HCT116 (cell line): ENCODE measurements around the gene SLC30A3. TPM values are rescaled to one million over a fixed set of nuclear protein-coding genes. Genes with fewer than 3 reads are reported as not detected.

ENCODE experiments used
- ATAC-seq: fragments of 200-7000 bp; cut with Tn5 transposase; 2 replicates; pipeline ENCODE4 v1.9.1; 2020; ENCODE audit warnings: mild to moderate bottlenecking, moderate library complexity
- BruUV-seq: library from RNA; stranded (reverse); fragments of 400-500 nt; replicated peaks from 2 replicates; lab custom pipeline; 2021; lab: Mats Ljungman, UMichigan
- CTCF ChIA-PET: fragments of 300-600 bp; sonication (Branson Sonifier 250); formaldehyde crosslinking; loops from one replicate; lab custom pipeline; 2021; ENCODE audit warnings: antibody characterized with exemption; lab: Charles Lee
- POLR2A ChIA-PET: fragments of 300-600, 350-600 bp; sonication (Branson Sonifier 250); formaldehyde crosslinking; loops from one replicate; lab custom pipeline; 2021; ENCODE audit warnings: antibody characterized with exemption; lab: Charles Lee
- RAD21 ChIA-PET, 2 experiments: fragments of 300-600 bp; sonication (Branson Sonifier 250); formaldehyde crosslinking; loops; one replicate each; lab custom pipeline; 2023; ENCODE audit warnings: low total read pairs in 2 of 2; ENCODE audit not compliant: uncharacterized antibody in 2 of 2, unreplicated experiment in 2 of 2, low non-redundant PET in 1 of 2; lab: Charles Lee
- DNase-seq: peaks from one replicate; pipeline ENCODE4 v3.0.0-alpha.2; 2010; ENCODE audit warnings: low read depth, low spot score
- H2AFZ ChIP-seq: fragments of 200-600 bp; shearing (Covaris generic), sonication (generic); 2 replicates; pipeline ENCODE4 v1.6.1; 2017; ENCODE audit warnings: low read depth, mixed run types, mixed read lengths, antibody characterized with exemption, low read length; ENCODE audit not compliant: poor library complexity, severe bottlenecking
- H3K27ac ChIP-seq: 2 replicates; pipeline ENCODE4 v1.5.1; 2012; ENCODE audit warnings: low read depth, low read length
- H3K27me3 ChIP-seq: fragments of 200-600 bp; sonication (generic); 2 replicates; pipeline ENCODE4 v1.6.1; 2016; ENCODE audit warnings: mixed run types, low read length, mixed read lengths; ENCODE audit not compliant: insufficient read depth
- H3K36me3 ChIP-seq, 2 experiments: fragments of 200-500 bp in 1 of 2; fragments of 200-600 bp in 1 of 2; sonication (Bioruptor generic) in 1 of 2; sonication (generic) in 1 of 2; 2 replicates each; pipeline versions ENCODE4 v1.5.1 to v1.6.1; 2014 to 2016; ENCODE audit warnings: low read length in 2 of 2, inconsistent platforms in 1 of 2, mixed read lengths in 1 of 2, mixed run types in 1 of 2; ENCODE audit not compliant: insufficient read depth in 2 of 2, control insufficient read depth in 1 of 2
- H3K4me1 ChIP-seq, 2 experiments: fragments of 200-600 bp in 1 of 2; sonication (generic) in 1 of 2; 2 replicates each; pipeline versions ENCODE4 v1.5.1 to v1.6.1; 2012 to 2017; ENCODE audit warnings: low read length in 2 of 2, inconsistent platforms in 1 of 2, mild to moderate bottlenecking in 1 of 2, mixed read lengths in 1 of 2, mixed run types in 1 of 2, moderate library complexity in 1 of 2; ENCODE audit not compliant: insufficient read depth in 2 of 2, control insufficient read depth in 1 of 2
- H3K4me2 ChIP-seq: fragments of 200-600 bp; sonication (generic); 2 replicates; pipeline ENCODE4 v1.6.1; 2017; ENCODE audit warnings: mixed run types, low read length, mixed read lengths
- H3K4me3 ChIP-seq, 2 experiments: fragments of 200-600 bp in 1 of 2; sonication (generic) in 1 of 2; replicated peaks in 1 of 2; 2 replicates each; pipeline ENCODE4 v1.5.1; 2011 to 2016; ENCODE audit warnings: low read length in 2 of 2, control low read depth in 1 of 2, low read depth in 1 of 2, mild to moderate bottlenecking in 1 of 2, mixed read lengths in 1 of 2, mixed run types in 1 of 2
- H3K79me2 ChIP-seq: fragments of 200-600 bp; sonication (generic); 2 replicates; pipeline ENCODE4 v1.6.1; 2017; ENCODE audit warnings: mild to moderate bottlenecking, mixed run types, low read length, moderate library complexity, mixed read lengths; ENCODE audit not compliant: insufficient read depth
- H3K9ac ChIP-seq: fragments of 200-600 bp; sonication (generic); 2 replicates; pipeline ENCODE4 v1.6.1; 2016; ENCODE audit warnings: low read length, mixed read lengths
- H3K9me2 ChIP-seq: fragments of 200-600 bp; sonication (generic), shearing (Covaris generic); 2 replicates; pipeline ENCODE4 v1.6.1; 2017; ENCODE audit warnings: mixed run types, mild to moderate bottlenecking, moderate library complexity; ENCODE audit not compliant: insufficient read depth
- H3K9me3 ChIP-seq, 2 experiments: fragments of 200-500 bp in 1 of 2; fragments of 200-600 bp in 1 of 2; sonication (Bioruptor generic) in 1 of 2; sonication (generic) in 1 of 2; 2 replicates each; pipeline ENCODE4 v1.6.1; 2014 to 2017; ENCODE audit warnings: low read length in 2 of 2, mixed read lengths in 2 of 2, inconsistent platforms in 1 of 2, low read depth in 1 of 2, mild to moderate bottlenecking in 1 of 2, mixed run types in 1 of 2, moderate library complexity in 1 of 2; ENCODE audit not compliant: control insufficient read depth in 1 of 2, insufficient read depth in 1 of 2
- H4K20me1 ChIP-seq: fragments of 200-600 bp; sonication (generic), shearing (Covaris generic); 2 replicates; pipeline ENCODE4 v1.6.1; 2017; ENCODE audit warnings: mixed run types, mild to moderate bottlenecking, moderate library complexity; ENCODE audit not compliant: insufficient read depth
- EGR1 ChIP-seq: IDR thresholded peaks from 2 replicates; pipeline ENCODE4 v1.6.1; 2012; ENCODE audit warnings: low read depth
- FOSL1 ChIP-seq: IDR thresholded peaks from 2 replicates; pipeline ENCODE4 v1.6.1; 2012; ENCODE audit warnings: low read depth
- JUND ChIP-seq: IDR thresholded peaks from 2 replicates; pipeline ENCODE4 v1.6.1; 2012
- POLR2A ChIP-seq: IDR thresholded peaks from 2 replicates; pipeline ENCODE4 v1.7.0; 2011; ENCODE audit warnings: borderline replicate concordance; ENCODE audit not compliant: insufficient read depth, insufficient read length; ENCODE audit errors: extremely low read depth
- POLR2AphosphoS5 ChIP-seq: IDR thresholded peaks from 2 replicates; pipeline ENCODE4 v1.6.1; 2011; ENCODE audit warnings: mild to moderate bottlenecking, low read depth, low read length, moderate library complexity
- SIN3A ChIP-seq: IDR thresholded peaks from 2 replicates; pipeline ENCODE4 v1.6.1; 2012; ENCODE audit warnings: low read depth
- SP1 ChIP-seq: IDR thresholded peaks from 2 replicates; pipeline ENCODE4 v1.6.1; 2012; ENCODE audit warnings: low read depth
- TCF7L2 ChIP-seq: IDR thresholded peaks from 2 replicates; pipeline ENCODE4 v1.7.0; 2011; ENCODE audit warnings: borderline replicate concordance, inconsistent platforms; ENCODE audit not compliant: insufficient read depth, insufficient read length; ENCODE audit errors: extremely low read depth
- ZFX ChIP-seq: fragments of 450-650 bp; IDR thresholded peaks from 2 replicates; pipeline ENCODE4 v1.6.1; 2017
- intact Hi-C: fragments of 100-400 bp; cut with micrococcal nuclease; formaldehyde crosslinking; loops from 2 replicates; pipeline ENCODE4 v1.10.0; 2022
- total RNA-seq: library from RNA; stranded (reverse); gene quantifications from one replicate; pipeline ENCODE4 v1.2.1, GENCODE V29; 2021; ENCODE audit not compliant: unreplicated experiment
- TF ChIP-seq, protein P1 (sequence below), 3 experiments: fragments of 200-600 bp in 1 of 3; sonication (generic) in 1 of 3; IDR thresholded peaks in 2 of 3; conservative IDR thresholded peaks in 1 of 3; 2 replicates each; pipeline ENCODE4 v1.5.1; 2012 to 2017; ENCODE audit warnings: low read depth in 2 of 3, low read length in 2 of 3, antibody characterized with exemption in 1 of 3, borderline replicate concordance in 1 of 3, control low read depth in 1 of 3, mild to moderate bottlenecking in 1 of 3, mixed read lengths in 1 of 3, mixed run types in 1 of 3, moderate library complexity in 1 of 3; ENCODE audit not compliant: insufficient read depth in 1 of 3
- TF ChIP-seq, protein P2 (sequence below): IDR thresholded peaks from 2 replicates; pipeline ENCODE4 v1.6.1; 2012
- TF ChIP-seq, protein P3 (sequence below): IDR thresholded peaks from 2 replicates; pipeline ENCODE4 v1.6.1; 2012

The SLC30A3 gene
- total RNA-seq, 1 experiment from 2014 or later = 20.5 TPM

DNA sequence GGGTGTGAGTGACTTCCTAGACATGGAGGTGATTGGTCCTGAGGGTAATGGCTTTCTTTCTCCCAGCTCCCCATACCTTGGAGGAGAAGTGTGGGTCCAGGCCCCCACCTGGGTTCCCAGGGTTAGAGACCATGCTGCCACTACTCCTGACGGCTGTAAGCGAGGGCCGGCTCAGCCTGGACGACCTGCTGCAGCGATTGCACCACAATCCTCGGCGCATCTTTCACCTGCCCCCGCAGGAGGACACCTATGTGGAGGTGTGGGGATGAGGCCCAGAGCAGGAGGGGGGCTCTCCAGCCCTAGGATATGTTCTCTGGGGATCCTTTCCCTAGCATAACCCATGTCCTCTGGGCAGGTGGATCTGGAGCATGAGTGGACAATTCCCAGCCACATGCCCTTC, 23.9 kb downstream of the SLC30A3 start:
- DNase-seq (no peak), ATAC-seq (no peak)
- Histone ChIP-seq H2AFZ (no peak overlapping the region), H3K4me1 (no peaks in the 10 kb centered on the region), H3K27me3 (no peaks in the 10 kb centered on the region), H3K9me3 (no peaks in the 10 kb centered on the region), H4K20me1 (no peaks in the 10 kb centered on the region), H3K36me3 (peaks cover 60 to 89% of the 10 kb centered on the region in 2 experiments), H3K4me2 (no peak overlapping the region), H3K27ac (no peak overlapping the region), H3K4me3 (no peak overlapping the region), H3K79me2 (no peaks in the 10 kb centered on the region), H3K9me2 (no peaks in the 10 kb centered on the region), H3K9ac (no peak overlapping the region)
- BruUV-seq = TSS peak; percentile 5
- ChIA-PET CTCF (no interaction called here), RAD21 (no interaction called here), POLR2A (no interaction called here)
- TF ChIP-seq JUND = no peak
- no peak for TF ChIP-seq SIN3A
- TF ChIP-seq, protein P1, sequence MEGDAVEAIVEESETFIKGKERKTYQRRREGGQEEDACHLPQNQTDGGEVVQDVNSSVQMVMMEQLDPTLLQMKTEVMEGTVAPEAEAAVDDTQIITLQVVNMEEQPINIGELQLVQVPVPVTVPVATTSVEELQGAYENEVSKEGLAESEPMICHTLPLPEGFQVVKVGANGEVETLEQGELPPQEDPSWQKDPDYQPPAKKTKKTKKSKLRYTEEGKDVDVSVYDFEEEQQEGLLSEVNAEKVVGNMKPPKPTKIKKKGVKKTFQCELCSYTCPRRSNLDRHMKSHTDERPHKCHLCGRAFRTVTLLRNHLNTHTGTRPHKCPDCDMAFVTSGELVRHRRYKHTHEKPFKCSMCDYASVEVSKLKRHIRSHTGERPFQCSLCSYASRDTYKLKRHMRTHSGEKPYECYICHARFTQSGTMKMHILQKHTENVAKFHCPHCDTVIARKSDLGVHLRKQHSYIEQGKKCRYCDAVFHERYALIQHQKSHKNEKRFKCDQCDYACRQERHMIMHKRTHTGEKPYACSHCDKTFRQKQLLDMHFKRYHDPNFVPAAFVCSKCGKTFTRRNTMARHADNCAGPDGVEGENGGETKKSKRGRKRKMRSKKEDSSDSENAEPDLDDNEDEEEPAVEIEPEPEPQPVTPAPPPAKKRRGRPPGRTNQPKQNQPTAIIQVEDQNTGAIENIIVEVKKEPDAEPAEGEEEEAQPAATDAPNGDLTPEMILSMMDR (IDR thresholded peaks at IDR 0.05 in 2 of 3, conservative IDR thresholded peaks at IDR 0.05 in 1 of 3; ENCODE audit: borderline replicate concordance in 1 of 3, insufficient read depth in 1 of 3, low read depth in 2 of 3, low read length in 2 of 3) = no peak
- TF ChIP-seq SP1 = no peak
- TF ChIP-seq EGR1 = no peak
- no peak for TF ChIP-seq FOSL1
- TF ChIP-seq, protein P2, sequence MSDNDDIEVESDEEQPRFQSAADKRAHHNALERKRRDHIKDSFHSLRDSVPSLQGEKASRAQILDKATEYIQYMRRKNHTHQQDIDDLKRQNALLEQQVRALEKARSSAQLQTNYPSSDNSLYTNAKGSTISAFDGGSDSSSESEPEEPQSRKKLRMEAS = no peak
- TF ChIP-seq POLR2A = no peak
- TF ChIP-seq ZFX = no peak
- TF ChIP-seq, protein P3, sequence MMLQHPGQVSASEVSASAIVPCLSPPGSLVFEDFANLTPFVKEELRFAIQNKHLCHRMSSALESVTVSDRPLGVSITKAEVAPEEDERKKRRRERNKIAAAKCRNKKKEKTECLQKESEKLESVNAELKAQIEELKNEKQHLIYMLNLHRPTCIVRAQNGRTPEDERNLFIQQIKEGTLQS = no peak
- no peak for TF ChIP-seq POLR2AphosphoS5
- no peak for TF ChIP-seq TCF7L2
- intact Hi-C loops = no loop called here
